Spleen (tissue), 11 donors: ENCODE data around the gene SPATA19. TPM values are rescaled to one million over a fixed set of nuclear protein-coding genes. Genes with fewer than 3 reads are reported as not detected.

Experiments used
- DNase-seq: peaks from one replicate; pipeline ENCODE4 v3.0.0-alpha.2; 2020
- H3K27ac ChIP-seq, 8 donors: fragments of 200-600 bp; sonication (generic) in 7 of 8; 1 replicate in 4 of 8; 2 replicates in 4 of 8; pipeline versions ENCODE4 v1.5.0 to v1.8.0; 2016 to 2021; ENCODE audit warnings: inconsistent platforms in 4 of 8, mild to moderate bottlenecking in 4 of 8, moderate library complexity in 1 of 8
- H3K27me3 ChIP-seq, 7 donors: fragments of 200-600 bp; sonication (generic) in 6 of 7; replicated peaks in 1 of 7; 1 replicate in 4 of 7; 2 replicates in 3 of 7; pipeline versions ENCODE4 v1.5.0 to v1.8.0; 2016 to 2021; ENCODE audit warnings: inconsistent platforms in 3 of 7, mild to moderate bottlenecking in 1 of 7
- H3K36me3 ChIP-seq, 6 donors: fragments of 200-600 bp; sonication (generic) in 5 of 6; 1 replicate in 4 of 6; 2 replicates in 2 of 6; pipeline versions ENCODE4 v1.5.0 to v1.8.0; 2016 to 2021; ENCODE audit warnings: inconsistent platforms in 2 of 6
- H3K4me1 ChIP-seq, 6 donors: fragments of 200-600 bp; sonication (generic) in 5 of 6; 1 replicate in 3 of 6; 2 replicates in 3 of 6; pipeline versions ENCODE4 v1.5.0 to v1.8.0; 2016 to 2021; ENCODE audit warnings: inconsistent platforms in 3 of 6
- H3K4me3 ChIP-seq, 8 donors: fragments of 200-600 bp; sonication (generic) in 7 of 8; 1 replicate in 4 of 8; 2 replicates in 4 of 8; pipeline versions ENCODE4 v1.5.0 to v1.8.0; 2016 to 2021; ENCODE audit warnings: inconsistent platforms in 4 of 8, mild to moderate bottlenecking in 4 of 8, moderate library complexity in 2 of 8
- H3K9me3 ChIP-seq, 8 donors: fragments of 200-600 bp; sonication (generic) in 7 of 8; 1 replicate in 4 of 8; 2 replicates in 4 of 8; pipeline versions ENCODE4 v1.5.0 to v1.8.0; 2016 to 2021; ENCODE audit warnings: inconsistent platforms in 4 of 8
- POLR2A ChIP-seq, 3 donors: fragments of 450-650 bp; IDR thresholded peaks; one replicate each; pipeline ENCODE4 v1.5.1; 2017; ENCODE audit warnings: antibody characterized with exemption in 3 of 3, mild to moderate bottlenecking in 1 of 3
- POLR2AphosphoS5 ChIP-seq, 3 donors: sonication (generic); formaldehyde crosslinking; IDR thresholded peaks; one replicate each; pipeline ENCODE4 v1.5.1; 2017; ENCODE audit warnings: antibody characterized with exemption in 3 of 3
- WGBS, 5 donors: extraction: QIAGEN DNeasy Blood & Tissue Kit in 3 of 5; methylation state at CpG; one replicate each; pipeline versions ENCODE4 v1.1.5 to v1.1.7; 2013 to 2018; 5-methylcytosine and 5-hydroxymethylcytosine counted together
- intact Hi-C: fragments of 100-400 bp; cut with DNase I; formaldehyde crosslinking; loops from one replicate; pipeline ENCODE4 v1.15.0; 2023; ENCODE audit warnings: low total_unique reads
- polyA plus RNA-seq, 3 donors: library from polyadenylated mRNA; stranded (reverse); fragments of 200-250 nt; gene quantifications; one replicate each; pipeline ENCODE4 v1.2.1, GENCODE V29; 2013
- total RNA-seq, 7 donors: library from RNA; depleted of rRNA in 3 of 7; stranded (reverse); fragments of >200 nt in 3 of 7; fragmentation: NEBNext Ultra II Directional in 4 of 7; extraction: Animal tissue kit (Norgen Biotek cat#: 25700) in 4 of 7; gene quantifications; one replicate each; pipeline versions ENCODE4 v1.1.0 to v1.2.1, GENCODE V29; 2016 to 2021
- TF ChIP-seq, protein P1 (sequence below), 11 experiments: fragments of 200-600 bp in 7 of 11; fragments of 450-650 bp in 4 of 11; sonication (generic) in 4 of 11; IDR thresholded peaks in 8 of 11; conservative IDR thresholded peaks in 3 of 11; 1 replicate in 7 of 11; 2 replicates in 4 of 11; pipeline versions ENCODE4 v1.4.0 to v1.8.0; 2016 to 2021; ENCODE audit warnings: antibody characterized with exemption in 11 of 11, inconsistent platforms in 4 of 11, mild to moderate bottlenecking in 1 of 11
- donor health status: healthy with polysubstance abuse.
- donor health status: DM: no; HTN: no; CAD: no; lungs with moderate emphysema.
- donor health status: DM: no; HTN: no; CAD: no.
- donor health status: Bipolar disorder and iron deficiency.
- donor health status: healthy.
- donor health status: DM: no; HTN: no; CAD: no.
- donor health status: DM: yes; HTN: yes; CAD: no.

The SPATA19 gene
- total and polyA plus RNA-seq, 10 donors, result 0.15 TPM; not detected in 9

DNA sequence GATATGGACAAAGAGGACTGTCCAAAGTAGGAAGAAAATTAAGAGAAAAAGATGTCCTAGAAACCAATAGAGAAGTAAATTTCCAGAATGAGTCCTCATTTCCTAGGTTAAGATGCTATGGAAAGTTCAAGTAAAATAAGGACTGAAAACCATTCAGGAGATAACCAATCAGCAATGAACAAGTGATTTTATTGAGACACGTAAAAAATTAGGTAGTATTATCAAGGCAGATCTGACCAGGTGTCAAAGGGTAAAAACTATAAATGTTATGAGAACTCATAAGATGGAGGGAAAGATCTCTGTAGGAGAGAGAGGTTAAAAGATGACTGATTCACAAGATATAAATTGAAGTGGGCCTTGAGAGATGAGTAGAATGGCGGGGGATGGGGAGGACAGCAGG is 50.2 kb downstream of the SPATA19 start:
- DNase-seq, result no peak
- intact Hi-C loops, result no loop called here
- Histone ChIP-seq H3K36me3 (no peaks in the 10 kb centered on the region), H3K4me1 (no peaks in the 10 kb centered on the region), H3K27me3 (peaks cover 0 to 14% (median 0%) of the 10 kb centered on the region in 7 donors), H3K4me3 (no peak overlapping the region), H3K27ac (no peak overlapping the region), H3K9me3 (peaks cover 0 to 38% (median 18%) of the 10 kb centered on the region in 8 donors)
- WGBS, 5 donors, result 83 to 95% (median 88%) methylated on average over 2 of the region's 2 CpGs
- no peak for TF ChIP-seq POLR2A (IDR thresholded peaks at IDR 0.05)
- no peak for TF ChIP-seq POLR2AphosphoS5 (IDR thresholded peaks at IDR 0.05)
- TF ChIP-seq, protein P1, sequence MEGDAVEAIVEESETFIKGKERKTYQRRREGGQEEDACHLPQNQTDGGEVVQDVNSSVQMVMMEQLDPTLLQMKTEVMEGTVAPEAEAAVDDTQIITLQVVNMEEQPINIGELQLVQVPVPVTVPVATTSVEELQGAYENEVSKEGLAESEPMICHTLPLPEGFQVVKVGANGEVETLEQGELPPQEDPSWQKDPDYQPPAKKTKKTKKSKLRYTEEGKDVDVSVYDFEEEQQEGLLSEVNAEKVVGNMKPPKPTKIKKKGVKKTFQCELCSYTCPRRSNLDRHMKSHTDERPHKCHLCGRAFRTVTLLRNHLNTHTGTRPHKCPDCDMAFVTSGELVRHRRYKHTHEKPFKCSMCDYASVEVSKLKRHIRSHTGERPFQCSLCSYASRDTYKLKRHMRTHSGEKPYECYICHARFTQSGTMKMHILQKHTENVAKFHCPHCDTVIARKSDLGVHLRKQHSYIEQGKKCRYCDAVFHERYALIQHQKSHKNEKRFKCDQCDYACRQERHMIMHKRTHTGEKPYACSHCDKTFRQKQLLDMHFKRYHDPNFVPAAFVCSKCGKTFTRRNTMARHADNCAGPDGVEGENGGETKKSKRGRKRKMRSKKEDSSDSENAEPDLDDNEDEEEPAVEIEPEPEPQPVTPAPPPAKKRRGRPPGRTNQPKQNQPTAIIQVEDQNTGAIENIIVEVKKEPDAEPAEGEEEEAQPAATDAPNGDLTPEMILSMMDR (IDR thresholded peaks at IDR 0.05 in 8 of 11, conservative IDR thresholded peaks at IDR 0.05 in 3 of 11), result no peak

DNA sequence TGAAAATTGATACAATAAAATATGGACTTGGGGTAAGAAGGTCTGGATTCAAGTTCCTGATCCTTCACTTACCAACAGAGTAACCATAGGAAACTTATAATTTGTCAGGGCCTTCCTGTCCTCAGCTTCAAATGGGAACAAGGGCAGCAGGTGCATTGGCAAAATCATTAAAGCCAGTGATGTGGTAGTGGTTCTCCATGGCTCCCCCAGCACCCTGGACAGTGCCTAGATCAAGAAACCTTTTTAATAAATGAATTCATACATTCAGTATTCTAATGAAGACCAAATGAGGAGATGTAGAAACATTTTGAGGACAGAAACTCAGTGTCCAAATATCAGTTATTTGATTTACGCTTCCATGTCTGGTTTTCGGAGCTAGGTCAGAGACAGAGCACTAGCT is 51.1 kb downstream of the SPATA19 start:
- TF ChIP-seq POLR2A (IDR thresholded peaks at IDR 0.05), result no peak
- no peak for TF ChIP-seq POLR2AphosphoS5 (IDR thresholded peaks at IDR 0.05)
- TF ChIP-seq, protein P1 (IDR thresholded peaks at IDR 0.05 in 8 of 11, conservative IDR thresholded peaks at IDR 0.05 in 3 of 11), result no peak

DNA sequence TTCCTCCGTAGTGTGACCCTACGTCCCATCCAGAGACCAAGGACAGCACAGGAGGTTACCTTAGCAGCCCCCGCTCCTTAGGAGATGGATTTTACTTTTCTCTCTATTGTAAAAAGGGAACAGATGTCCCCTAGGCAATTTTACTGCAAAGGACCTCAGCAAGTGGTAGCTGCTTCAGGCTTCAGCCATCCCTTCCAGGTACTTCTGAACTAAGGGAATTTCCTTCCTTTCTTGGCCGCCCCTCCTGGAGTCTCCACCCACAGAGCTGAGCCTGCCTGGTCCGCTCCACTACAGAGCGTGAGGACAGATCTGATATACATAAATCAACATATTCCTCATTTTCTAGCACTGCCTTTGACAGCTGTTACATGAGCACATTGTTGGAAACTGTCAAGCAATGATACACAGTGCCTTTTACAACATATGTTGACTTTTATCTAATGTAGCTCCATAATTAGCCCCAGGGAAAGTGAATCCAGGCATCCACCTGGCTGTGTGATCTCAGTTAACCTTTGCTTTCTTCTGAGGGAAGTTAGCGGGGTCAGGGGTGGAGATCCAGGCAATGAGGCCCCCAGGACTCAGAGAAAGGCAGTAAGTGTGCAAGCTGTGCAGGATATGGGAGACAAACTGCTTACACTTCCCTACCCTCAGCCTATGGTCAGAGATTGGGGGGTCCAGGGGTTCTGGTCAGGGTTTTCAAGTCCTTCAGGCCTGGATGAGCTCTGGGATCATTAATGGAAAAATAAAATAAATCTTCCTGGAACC is 51.9 kb downstream of the SPATA19 start:
- intact Hi-C loops, result no loop called here
- no peak for TF ChIP-seq POLR2AphosphoS5 (IDR thresholded peaks at IDR 0.05)
- TF ChIP-seq, protein P1 (IDR thresholded peaks at IDR 0.05 in 8 of 11, conservative IDR thresholded peaks at IDR 0.05 in 3 of 11), result no peak
- no peak for TF ChIP-seq POLR2A (IDR thresholded peaks at IDR 0.05)
- no peak for DNase-seq
- Histone ChIP-seq H3K9me3 (peaks cover 0 to 38% (median 18%) of the 10 kb centered on the region in 8 donors), H3K4me3 (no peak overlapping the region), H3K4me1 (no peaks in the 10 kb centered on the region), H3K27me3 (peaks cover 0 to 27% (median 0%) of the 10 kb centered on the region in 7 donors), H3K27ac (peak overlapping the region in 3 of 8 donors; percentile 55 to 67 (median 61)), H3K36me3 (no peaks in the 10 kb centered on the region)
- WGBS, 5 donors, result 49 to 68% (median 63%) methylated on average over 7 of the region's 7 CpGs

More for the DNA sequence above, 51.1 kb downstream of the SPATA19 start:
- WGBS, 5 donors, result 90 to 100% (median 94%) methylated on average over 2 of the region's 2 CpGs
- Histone ChIP-seq H3K27ac (peak overlapping the region in 1 of 8 donors; percentile 55), H3K4me1 (no peaks in the 10 kb centered on the region), H3K36me3 (no peaks in the 10 kb centered on the region), H3K27me3 (peaks cover 0 to 21% (median 0%) of the 10 kb centered on the region in 7 donors), H3K9me3 (peaks cover 0 to 38% (median 18%) of the 10 kb centered on the region in 8 donors), H3K4me3 (no peak overlapping the region)
- intact Hi-C loops, result no loop called here
- DNase-seq, result no peak

DNA sequence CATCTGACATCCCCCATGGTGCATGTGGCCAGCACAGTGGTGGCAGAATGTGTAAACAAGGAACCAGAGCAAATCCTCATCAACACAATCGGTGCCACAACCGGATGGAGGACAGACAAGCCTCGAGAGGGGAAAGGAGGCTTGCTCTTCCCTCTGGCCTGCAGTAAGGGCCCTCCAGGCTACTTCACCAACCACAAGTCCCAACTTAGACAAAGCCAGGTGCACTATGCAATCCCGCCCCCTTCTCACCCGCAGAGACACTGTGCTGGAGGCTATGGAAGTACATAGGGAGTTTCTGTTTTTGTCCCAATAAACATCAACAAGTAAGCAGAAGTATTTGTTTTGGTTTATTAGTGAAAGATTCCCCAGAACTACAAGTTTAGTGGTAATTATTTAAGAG is 54.3 kb downstream of the SPATA19 start:
- H3K9me3 ChIP-seq, result peaks cover 0 to 30% (median 18%) of the 10 kb centered on the region in 8 donors
- TF ChIP-seq POLR2AphosphoS5 (IDR thresholded peaks at IDR 0.05) (no peak), POLR2A (IDR thresholded peaks at IDR 0.05) (no peak)
- TF ChIP-seq, protein P1 (IDR thresholded peaks at IDR 0.05 in 8 of 11, conservative IDR thresholded peaks at IDR 0.05 in 3 of 11), result no peak
- no peaks in the 10 kb centered on the region for H3K4me1 ChIP-seq
- no peak for DNase-seq
- H3K36me3 ChIP-seq, result no peaks in the 10 kb centered on the region
- WGBS, 5 donors, result 75 to 95% (median 91%) methylated on average over 5 of the region's 5 CpGs
- no peak overlapping the region for H3K4me3 ChIP-seq
- intact Hi-C loops, result no loop called here
- H3K27ac ChIP-seq, result no peak overlapping the region
- H3K27me3 ChIP-seq, result peaks cover 0 to 51% (median 7%) of the 10 kb centered on the region in 7 donors
